IMR-90 (cell line): ENCODE results near the gene FAM171A1. TPM values are rescaled to one million over a fixed set of nuclear protein-coding genes. Genes with fewer than 3 reads are reported as not detected.
A peak's percentile ranks its signal among the peaks of the same experiment; 100 is the strongest.

Experiments
- ATAC-seq: fragments of 200-7000 bp; cut with Tn5 transposase; 2 replicates; pipeline ENCODE4 v1.9.1; 2020; ENCODE audit warnings: low read depth, mild to moderate bottlenecking, moderate library complexity
- BruUV-seq: library from RNA; stranded (reverse); fragments of 400-500 nt; replicated peaks from 2 replicates; lab custom pipeline; 2021; lab: Mats Ljungman, UMichigan
- CTCF ChIA-PET: fragments of 300-600 bp; formaldehyde crosslinking; extraction: SDS; loops from one replicate; lab custom pipeline; 2021; ENCODE audit warnings: antibody characterized with exemption; lab: Yijun Ruan, JAX
- POLR2A ChIA-PET: fragments of 300-600 bp; sonication (Branson Sonifier 250); formaldehyde crosslinking; loops from one replicate; lab custom pipeline; 2022; ENCODE audit warnings: antibody characterized with exemption; ENCODE audit not compliant: unreplicated experiment; lab: Charles Lee
- DNase-seq: peaks from one replicate; pipeline ENCODE4 v3.0.0; 2013
- H2AFZ ChIP-seq: replicated peaks from 2 replicates; pipeline ENCODE3; 2013; ENCODE audit warnings: low read length, mild to moderate bottlenecking; ENCODE audit not compliant: poor library complexity
- H2AK5ac ChIP-seq: 2 replicates; pipeline ENCODE4 v1.6.1; 2013; ENCODE audit warnings: low read depth, low read length, inconsistent platforms
- H2AK9ac ChIP-seq: replicated peaks from 2 replicates; pipeline ENCODE3; 2013; ENCODE audit warnings: mild to moderate bottlenecking, low read depth, low read length, moderate library complexity; ENCODE audit not compliant: poor library complexity
- H2BK120ac ChIP-seq: 2 replicates; pipeline ENCODE4 v1.6.1; 2013; ENCODE audit warnings: low read depth, low read length, inconsistent platforms
- H2BK15ac ChIP-seq: 3 replicates; pipeline ENCODE4 v1.6.1; 2013; ENCODE audit warnings: low read depth, low read length, inconsistent platforms
- H2BK20ac ChIP-seq: 2 replicates; pipeline ENCODE4 v1.6.1; 2013; ENCODE audit warnings: low read depth, mild to moderate bottlenecking, inconsistent platforms, low read length, moderate library complexity
- H2BK5ac ChIP-seq: 2 replicates; pipeline ENCODE4 v1.6.1; 2013; ENCODE audit warnings: mild to moderate bottlenecking, low read depth, low read length, inconsistent platforms; ENCODE audit not compliant: poor library complexity, severe bottlenecking
- H3K14ac ChIP-seq: replicated peaks from 2 replicates; pipeline ENCODE4 v1.6.1; 2013; ENCODE audit warnings: low read depth, low read length, inconsistent platforms
- H3K18ac ChIP-seq: 2 replicates; pipeline ENCODE4 v1.6.1; 2013; ENCODE audit warnings: low read depth, low read length, control low read depth
- H3K23ac ChIP-seq: 2 replicates; pipeline ENCODE4 v1.6.1; 2013; ENCODE audit warnings: low read depth, low read length, inconsistent platforms
- H3K27ac ChIP-seq: 2 replicates; pipeline ENCODE4 v1.5.1; 2013; ENCODE audit warnings: mild to moderate bottlenecking, control low read depth, low read length; ENCODE audit not compliant: insufficient read depth
- H3K27me3 ChIP-seq: 2 replicates; pipeline ENCODE4 v1.6.1; 2013; ENCODE audit warnings: low read length; ENCODE audit not compliant: control insufficient read depth, insufficient read depth
- H3K36me3 ChIP-seq: 2 replicates; pipeline ENCODE4 v1.6.1; 2013; ENCODE audit warnings: low read length, mixed read lengths; ENCODE audit not compliant: control insufficient read depth, insufficient read depth
- H3K4ac ChIP-seq: 2 replicates; pipeline ENCODE4 v1.6.1; 2013; ENCODE audit warnings: low read depth, low read length, inconsistent platforms
- H3K4me1 ChIP-seq: 2 replicates; pipeline ENCODE4 v1.6.1; 2013; ENCODE audit warnings: low read length, mixed read lengths; ENCODE audit not compliant: control insufficient read depth, insufficient read depth
- H3K4me2 ChIP-seq: 2 replicates; pipeline ENCODE4 v1.6.1; 2013; ENCODE audit warnings: low read depth, mild to moderate bottlenecking, control low read depth, low read length, moderate library complexity
- H3K4me3 ChIP-seq: 2 replicates; pipeline ENCODE4 v1.5.1; 2013; ENCODE audit warnings: low read depth, mild to moderate bottlenecking, control low read depth, low read length, moderate library complexity; ENCODE audit not compliant: insufficient read depth
- H3K56ac ChIP-seq: 2 replicates; pipeline ENCODE4 v1.6.1; 2013; ENCODE audit warnings: low read length, inconsistent platforms; ENCODE audit not compliant: insufficient read depth; ENCODE audit errors: extremely low read depth
- H3K79me1 ChIP-seq, 2 experiments: 2 replicates each; pipeline ENCODE4 v1.6.1; 2013; ENCODE audit warnings: low read length in 2 of 2, inconsistent platforms in 1 of 2, low read depth in 1 of 2
- H3K9ac ChIP-seq: 2 replicates; pipeline ENCODE4 v1.6.1; 2013; ENCODE audit warnings: low read depth, low read length, control low read depth
- H3K9me1 ChIP-seq: 2 replicates; pipeline ENCODE4 v1.6.1; 2013; ENCODE audit warnings: low read length, inconsistent platforms; ENCODE audit not compliant: insufficient read depth
- H3K9me3 ChIP-seq: 2 replicates; pipeline ENCODE4 v1.6.1; 2013; ENCODE audit warnings: low read length; ENCODE audit not compliant: control insufficient read depth, insufficient read depth
- H4K20me1 ChIP-seq: 2 replicates; pipeline ENCODE4 v1.6.1; 2013; ENCODE audit warnings: low read length, inconsistent platforms; ENCODE audit not compliant: insufficient read depth
- H4K5ac ChIP-seq: 2 replicates; pipeline ENCODE4 v1.6.1; 2013; ENCODE audit warnings: mild to moderate bottlenecking, low read depth, low read length, control low read depth
- H4K8ac ChIP-seq, 2 experiments: 2 replicates each; pipeline ENCODE4 v1.6.1; 2013; ENCODE audit warnings: low read depth in 2 of 2, low read length in 2 of 2, control low read depth in 1 of 2, inconsistent platforms in 1 of 2
- H4K91ac ChIP-seq: 2 replicates; pipeline ENCODE4 v1.6.1; 2013; ENCODE audit warnings: low read depth, low read length, inconsistent platforms; ENCODE audit not compliant: insufficient read depth
- CHD1 ChIP-seq: IDR thresholded peaks from 2 replicates; pipeline ENCODE4 v1.6.1; 2012; ENCODE audit warnings: low read depth, low read length, improper control_type of control experiment
- NFE2L2 ChIP-seq: fragments of 150-350 bp; IDR thresholded peaks from 2 replicates; pipeline ENCODE4 v1.6.1; 2016; ENCODE audit warnings: low read depth, mild to moderate bottlenecking, low read length
- POLR2A ChIP-seq: IDR thresholded peaks from 2 replicates; pipeline ENCODE4 v1.6.1; 2012; ENCODE audit warnings: mild to moderate bottlenecking, low read depth, low read length
- RAD21 ChIP-seq: IDR thresholded peaks from 2 replicates; pipeline ENCODE4 v1.6.1; 2012; ENCODE audit warnings: low read length, improper control_type of control experiment
- RCOR1 ChIP-seq: IDR thresholded peaks from 2 replicates; pipeline ENCODE4 v1.6.1; 2012; ENCODE audit warnings: mild to moderate bottlenecking, low read length, improper control_type of control experiment; ENCODE audit not compliant: insufficient replicate concordance
- USF2 ChIP-seq: fragments of 150-350 bp; IDR thresholded peaks from 2 replicates; pipeline ENCODE4 v1.6.1; 2017; ENCODE audit warnings: mild to moderate bottlenecking, antibody characterized with exemption, low read length, low read depth
- WGBS, 2 experiments: methylation state at CpG; one replicate each; pipeline versions ENCODE4 v1.1.5 to v1.1.7; 2013; ENCODE audit warnings: missing lambda C conversion rate in 2 of 2; ENCODE audit not compliant: insufficient read length in 1 of 2; ENCODE audit errors: extremely low coverage in 2 of 2; 5-methylcytosine and 5-hydroxymethylcytosine counted together
- dilution Hi-C: fragments of 300-500 bp; cut with HindIII; formaldehyde crosslinking; loops from one replicate; pipeline ENCODE4 v1.14.3; 2018; ENCODE audit warnings: low sequenced_read_pairs; ENCODE audit not compliant: unreplicated experiment
- in situ Hi-C: fragments of 300-500 bp; cut with MboI; formaldehyde crosslinking; loops from 3 replicates; pipeline ENCODE4 v1.14.3; 2019; ENCODE audit warnings: low sequenced_read_pairs, inconsistent platforms, mixed read lengths
- intact Hi-C: fragments of 100-400 bp; cut with micrococcal nuclease; formaldehyde crosslinking; loops from 2 replicates; pipeline ENCODE4 v1.10.0; 2022
- polyA plus RNA-seq, 3 experiments: library from polyadenylated mRNA; depleted of rRNA; stranded (reverse); fragments of >200 nt; gene quantifications; 2 replicates each; pipeline ENCODE4 v1.2.3, GENCODE V29; 2012; ENCODE audit warnings: low replicate concordance in 1 of 3
- total RNA-seq: library from RNA; depleted of rRNA; stranded (reverse); fragments of >200 nt; gene quantifications from 2 replicates; pipeline ENCODE4 v1.2.3, GENCODE V29; 2012

FAM171A1 gene
- total and polyA plus RNA-seq, 2 of the 4 experiments (the other 2 are of a cell fraction) = 20.3 to 30.6 TPM

DNA sequence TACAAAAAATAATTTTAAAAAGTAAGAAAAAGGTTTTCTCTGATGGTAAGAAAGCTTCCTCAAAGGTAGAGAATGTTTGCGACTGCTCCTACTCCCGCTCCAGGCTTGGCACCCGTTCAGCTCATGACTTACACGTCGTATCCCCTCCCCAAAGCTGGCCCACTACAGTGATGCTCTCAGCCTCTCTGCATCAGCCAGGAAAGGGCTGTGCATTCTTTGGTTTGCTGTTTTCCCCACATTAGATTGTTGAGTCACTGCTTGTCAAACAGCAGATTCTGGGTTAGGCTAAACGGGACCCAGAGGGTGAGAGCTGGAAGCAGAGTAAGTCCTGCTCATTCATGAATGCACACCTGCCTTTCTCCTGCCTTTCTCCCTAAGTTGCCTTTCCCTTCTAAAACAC, 147.9 kb downstream of the FAM171A1 start:
- Histone ChIP-seq H3K36me3 (no peaks in the 10 kb centered on the region), H3K18ac (no peak overlapping the region), H2BK15ac (no peak overlapping the region), H4K8ac (no peak overlapping the region), H2BK20ac (no peak overlapping the region), H3K9ac (no peak overlapping the region), H3K9me3 (no peaks in the 10 kb centered on the region), H3K4ac (no peak overlapping the region), H2AK5ac (peak overlapping the region; percentile 4; the same call in 1 of the 2 replicates), H2AFZ (peak overlapping the region; percentile 58), H3K4me3 (no peak overlapping the region), H3K4me2 (no peak overlapping the region), H3K14ac (no peak overlapping the region), H3K27ac (no peak overlapping the region), H3K79me1 (peaks cover 0 to 20% of the 10 kb centered on the region in 2 experiments; a peak in 1 of 4 replicates), H2BK5ac (no peak overlapping the region), H4K5ac (no peak overlapping the region), H3K56ac (no peak overlapping the region), H4K20me1 (no peaks in the 10 kb centered on the region), H2BK120ac (0 out of 2 replicates have a peak overlapping the region, but pooled peaks have one; percentile 5), H4K91ac (no peak overlapping the region), H3K27me3 (no peaks in the 10 kb centered on the region), H3K23ac (no peak overlapping the region), H2AK9ac (peak overlapping the region; percentile 7), H3K4me1 (peaks cover 7% of the 10 kb centered on the region; the same call in 1 of the 2 replicates), H3K9me1 (peaks cover 6% of the 10 kb centered on the region; the same call in 1 of the 2 replicates)
- intact Hi-C loops (no loop called here), dilution Hi-C loops (no loop called here), in situ Hi-C loops (no loop called here)
- no peak for TF ChIP-seq RAD21
- peak; percentile 32 for TF ChIP-seq RCOR1
- no peak for TF ChIP-seq USF2
- no peak for TF ChIP-seq POLR2A
- TF ChIP-seq NFE2L2 = peak; percentile 20; the same call in 1 of the 2 replicates
- no peak for TF ChIP-seq CHD1
- no TSS peak for BruUV-seq
- ChIA-PET CTCF (no interaction called here), POLR2A (no interaction called here)
- WGBS, 2 experiments = 47% methylated on average over 3 of the region's 6 CpGs; no CpG with 5 or more reads in 1 of the 2 experiments
- ATAC-seq = peak; percentile 94
- peak; percentile 93 for DNase-seq
